Adrenal gland (tissue), 12 donors: ENCODE data around the gene COL20A1. TPM values are rescaled to one million over a fixed set of nuclear protein-coding genes. Genes with fewer than 3 reads are reported as not detected.

Experiments used
- DNase-seq, 7 donors: peaks; one replicate each; pipeline ENCODE4 v3.0.0-alpha.2; 2019 to 2020
- H3K27ac ChIP-seq, 5 donors: fragments of 200-600 bp; sonication (generic) in 4 of 5; 1 replicate in 3 of 5; 2 replicates in 2 of 5; pipeline versions ENCODE4 v1.5.1 to v1.8.0; 2016 to 2020; ENCODE audit warnings: mild to moderate bottlenecking in 1 of 5
- H3K27me3 ChIP-seq: fragments of 200-600 bp; 2 replicates; pipeline ENCODE4 v1.8.0; 2021
- H3K36me3 ChIP-seq, 2 donors: fragments of 200-600 bp; replicated peaks in 1 of 2; 1 replicate in 1 of 2; 2 replicates in 1 of 2; pipeline versions ENCODE4 v1.5.1 to v1.8.0; 2018 to 2022
- H3K4me1 ChIP-seq, 2 donors: fragments of 200-600 bp; replicated peaks in 1 of 2; 1 replicate in 1 of 2; 2 replicates in 1 of 2; pipeline versions ENCODE4 v1.5.1 to v1.8.0; 2018 to 2021
- H3K4me3 ChIP-seq, 4 donors: fragments of 200-600 bp; sonication (generic) in 3 of 4; one replicate each; pipeline ENCODE4 v1.5.1; 2016 to 2018
- H3K9me3 ChIP-seq, 3 donors: fragments of 200-600 bp; sonication (generic) in 1 of 3; replicated peaks in 1 of 3; 1 replicate in 2 of 3; 2 replicates in 1 of 3; pipeline versions ENCODE4 v1.5.1 to v1.8.0; 2016 to 2021
- POLR2A ChIP-seq, 2 donors: fragments of 450-650 bp; IDR thresholded peaks; one replicate each; pipeline ENCODE4 v1.6.1; 2017; ENCODE audit warnings: antibody characterized with exemption in 2 of 2, mild to moderate bottlenecking in 2 of 2, moderate library complexity in 1 of 2
- WGBS, 4 donors: extraction: QIAGEN DNeasy Blood & Tissue Kit in 2 of 4; methylation state at CpG; one replicate each; pipeline versions ENCODE4 v1.1.5 to v1.1.7; 2013 to 2017; 5-methylcytosine and 5-hydroxymethylcytosine counted together
- intact Hi-C, 2 donors: fragments of 100-400 bp; cut with DNase I; formaldehyde crosslinking; loops; one replicate each; pipeline versions ENCODE4 v1.14.1 to v1.15.0; 2022 to 2023
- polyA plus RNA-seq, 3 donors: library from polyadenylated mRNA; stranded (reverse); fragments of 200-250 nt in 2 of 3; fragments of 350-450 nt in 1 of 3; fragmentation: Illumina TruSeq in 1 of 3; extraction: RNeasy Lipid Tissue Mini Kit (QIAGEN cat#74804) in 1 of 3; gene quantifications; one replicate each; pipeline ENCODE4 v1.2.3, GENCODE V29; 2013 to 2014
- total RNA-seq, 9 donors: library from RNA; depleted of rRNA in 4 of 9; stranded (reverse); fragments of >200 nt in 4 of 9; fragments of 120-200 nt in 1 of 9; fragmentation: NEBNext Ultra II Directional in 1 of 9; extraction: Animal tissue kit (Norgen Biotek cat#: 25700) in 1 of 9; gene quantifications; one replicate each; pipeline versions ENCODE4 v1.1.0 to v1.2.4, GENCODE V29; 2013 to 2023
- TF ChIP-seq, protein P1 (sequence below), 6 experiments: fragments of 450-650 bp in 4 of 6; fragments of 200-600 bp in 2 of 6; sonication (generic) in 1 of 6; IDR thresholded peaks; 1 replicate in 5 of 6; 2 replicates in 1 of 6; pipeline versions ENCODE4 v1.5.1 to v1.8.0; 2016 to 2021; ENCODE audit warnings: antibody characterized with exemption in 6 of 6, mild to moderate bottlenecking in 2 of 6, moderate library complexity in 1 of 6
- donor health status: healthy with polysubstance abuse.
- donor health status: Bipolar disorder and iron deficiency.
- donor health status: DM: yes; HTN: yes; CAD: no.
- donor health status: DM: no; HTN: no; CAD: no.
- donor health status: DM: no; HTN: no; CAD: no.
- donor health status: DM: yes; HTN: yes; CAD: no.

COL20A1 gene
- total and polyA plus RNA-seq, 12 donors: 0.09 to 0.97 (median 0.26) TPM; not detected in 6

DNA sequence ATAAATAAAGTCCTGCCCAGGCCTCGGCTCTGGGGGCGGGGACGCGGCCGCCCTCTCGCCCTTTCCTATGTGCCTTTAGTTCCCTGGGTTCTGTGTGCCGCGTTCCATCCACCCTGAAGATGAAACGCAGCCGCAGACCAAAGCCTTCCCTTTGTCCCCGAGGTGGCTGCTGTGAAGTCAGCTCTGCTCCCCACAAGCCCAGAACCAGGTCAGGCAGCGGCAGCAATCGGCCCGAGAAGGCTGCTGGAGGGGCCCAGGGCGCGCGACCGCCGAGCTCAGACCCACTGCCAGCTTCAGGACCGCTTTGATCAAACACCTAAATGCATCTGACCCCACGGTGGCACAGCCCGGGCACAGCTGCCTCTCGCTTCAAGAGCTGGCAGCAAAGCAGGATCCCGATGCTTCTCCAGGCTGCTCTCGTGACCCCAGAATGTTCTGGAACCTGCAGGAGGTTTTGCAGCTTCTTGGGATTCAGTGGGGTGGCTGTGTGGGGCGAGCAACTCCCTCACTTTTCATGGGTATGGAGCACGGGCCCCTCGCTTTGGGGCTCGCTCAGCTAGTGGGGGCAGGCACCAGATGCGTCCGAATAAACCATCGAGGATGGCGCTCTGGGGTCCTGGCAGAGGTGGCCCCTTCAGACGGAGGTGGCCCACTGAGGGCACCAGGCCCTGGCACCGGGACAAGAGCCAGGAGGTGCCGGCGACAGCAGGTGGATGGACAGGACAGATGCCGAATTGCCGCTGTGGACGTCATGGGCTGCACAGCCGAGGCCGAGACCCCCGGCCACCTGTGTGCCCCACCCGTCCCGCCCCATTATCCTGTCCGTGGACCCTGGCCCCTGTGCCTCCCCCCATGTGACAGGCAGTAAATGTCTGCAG, 55.2 kb downstream of the COL20A1 start:
- DNase-seq: no peak
- no peak overlapping the region for H3K4me3 ChIP-seq
- no peaks in the 10 kb centered on the region for H3K4me1 ChIP-seq
- no peak overlapping the region for H3K27ac ChIP-seq
- H3K9me3 ChIP-seq: no peaks in the 10 kb centered on the region
- H3K36me3 ChIP-seq: no peaks in the 10 kb centered on the region
- 80 to 92% (median 89%) methylated on average over 23 to 46 of the region's 46 CpGs for WGBS, 4 donors
- TF ChIP-seq, protein P1, sequence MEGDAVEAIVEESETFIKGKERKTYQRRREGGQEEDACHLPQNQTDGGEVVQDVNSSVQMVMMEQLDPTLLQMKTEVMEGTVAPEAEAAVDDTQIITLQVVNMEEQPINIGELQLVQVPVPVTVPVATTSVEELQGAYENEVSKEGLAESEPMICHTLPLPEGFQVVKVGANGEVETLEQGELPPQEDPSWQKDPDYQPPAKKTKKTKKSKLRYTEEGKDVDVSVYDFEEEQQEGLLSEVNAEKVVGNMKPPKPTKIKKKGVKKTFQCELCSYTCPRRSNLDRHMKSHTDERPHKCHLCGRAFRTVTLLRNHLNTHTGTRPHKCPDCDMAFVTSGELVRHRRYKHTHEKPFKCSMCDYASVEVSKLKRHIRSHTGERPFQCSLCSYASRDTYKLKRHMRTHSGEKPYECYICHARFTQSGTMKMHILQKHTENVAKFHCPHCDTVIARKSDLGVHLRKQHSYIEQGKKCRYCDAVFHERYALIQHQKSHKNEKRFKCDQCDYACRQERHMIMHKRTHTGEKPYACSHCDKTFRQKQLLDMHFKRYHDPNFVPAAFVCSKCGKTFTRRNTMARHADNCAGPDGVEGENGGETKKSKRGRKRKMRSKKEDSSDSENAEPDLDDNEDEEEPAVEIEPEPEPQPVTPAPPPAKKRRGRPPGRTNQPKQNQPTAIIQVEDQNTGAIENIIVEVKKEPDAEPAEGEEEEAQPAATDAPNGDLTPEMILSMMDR (IDR thresholded peaks at IDR 0.05): no peak
- TF ChIP-seq POLR2A (IDR thresholded peaks at IDR 0.05): no peak
- H3K27me3 ChIP-seq: no peaks in the 10 kb centered on the region
- intact Hi-C loops: no loop called here

DNA sequence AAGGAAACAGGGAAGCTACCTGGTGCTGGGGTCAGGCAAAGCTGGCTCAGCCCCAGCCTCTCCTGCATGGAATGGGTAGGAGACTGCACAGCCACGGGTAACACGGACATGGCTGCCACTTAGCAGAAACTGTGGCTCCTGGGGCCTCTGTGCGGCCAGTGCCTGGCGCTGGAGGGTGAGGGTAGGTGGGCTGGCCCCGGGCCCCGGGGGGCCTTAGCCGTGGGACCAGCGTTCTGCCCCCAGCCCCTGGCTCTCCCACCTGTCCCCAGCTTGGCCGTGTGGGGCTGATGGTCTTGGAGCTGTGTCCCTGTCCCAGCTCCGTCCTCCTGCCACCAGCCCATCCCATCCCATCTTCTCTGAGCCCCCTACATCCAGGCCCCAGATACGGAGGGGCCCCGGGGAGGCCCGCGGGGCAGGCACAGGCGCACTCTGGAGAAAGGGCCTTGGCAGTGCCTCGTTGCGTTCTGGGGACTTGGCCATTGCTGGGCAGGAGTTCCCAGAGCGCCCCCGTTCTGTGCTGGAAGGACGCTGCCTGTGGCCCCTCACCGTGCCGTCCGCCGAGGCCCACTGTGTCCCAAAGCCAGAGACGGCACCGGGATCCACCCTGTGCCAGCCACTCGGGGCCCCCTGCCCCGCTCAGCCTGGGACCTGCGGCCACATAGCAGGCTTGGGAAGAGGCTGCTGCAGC, 56.0 kb downstream of the COL20A1 start:
- Histone ChIP-seq H3K27me3 (no peaks in the 10 kb centered on the region), H3K36me3 (no peaks in the 10 kb centered on the region), H3K4me3 (no peak overlapping the region), H3K9me3 (no peaks in the 10 kb centered on the region), H3K4me1 (no peaks in the 10 kb centered on the region), H3K27ac (no peak overlapping the region)
- intact Hi-C loops: no loop called here
- 88 to 90% (median 89%) methylated on average over 2 to 29 of the region's 29 CpGs for WGBS, 4 donors
- no peak for TF ChIP-seq POLR2A (IDR thresholded peaks at IDR 0.05)
- TF ChIP-seq, protein P1 (IDR thresholded peaks at IDR 0.05): no peak
- no peak for DNase-seq

DNA sequence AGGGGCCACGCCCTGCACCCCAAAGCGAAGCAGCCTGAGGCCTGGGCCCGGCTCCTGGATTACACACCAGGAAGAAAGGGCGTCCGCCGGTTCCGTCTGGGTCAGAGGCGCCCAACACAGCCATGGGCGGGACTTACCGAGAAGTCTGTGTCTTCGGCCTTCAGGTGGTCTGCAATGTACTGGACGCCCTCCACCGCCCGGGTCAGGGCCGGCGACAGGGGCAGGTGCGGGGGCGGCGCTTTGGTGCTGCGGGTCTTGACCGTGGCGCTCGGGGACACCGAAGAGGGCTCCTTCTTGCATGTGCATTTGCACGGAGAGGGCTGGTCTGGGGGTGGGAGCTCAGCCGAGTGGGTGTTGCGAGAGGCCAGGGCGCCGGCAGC, 56.5 kb downstream of the COL20A1 start:
- WGBS, 4 donors: 88 to 93% (median 89%) methylated on average over 3 to 29 of the region's 29 CpGs
- no peaks in the 10 kb centered on the region for H3K27me3 ChIP-seq
- intact Hi-C loops: no loop called here

DNA sequence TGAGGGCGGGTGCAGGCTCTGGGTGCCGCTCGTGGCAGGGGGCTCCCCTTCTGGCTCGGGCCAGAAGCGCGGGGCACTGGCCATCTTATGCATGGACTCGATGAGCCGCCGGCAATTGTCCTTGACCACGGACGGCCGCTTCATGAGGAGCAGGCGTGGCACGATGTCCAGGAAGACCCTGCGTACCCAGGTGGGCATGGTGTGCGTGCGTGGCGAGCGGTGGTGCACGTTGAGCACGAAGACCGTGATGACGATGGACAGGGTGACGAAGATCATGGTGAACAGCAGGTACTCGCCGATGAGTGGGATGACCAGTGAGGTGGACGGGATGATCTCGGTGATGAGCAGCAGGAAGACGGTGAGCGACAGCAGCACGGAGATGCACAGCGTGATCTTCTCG, 57.2 kb downstream of the COL20A1 start:
- Histone ChIP-seq H3K4me3 (no peak overlapping the region), H3K27me3 (no peaks in the 10 kb centered on the region), H3K4me1 (no peaks in the 10 kb centered on the region), H3K27ac (no peak overlapping the region), H3K36me3 (no peaks in the 10 kb centered on the region), H3K9me3 (no peaks in the 10 kb centered on the region)
- no peak for DNase-seq
- TF ChIP-seq, protein P1 (IDR thresholded peaks at IDR 0.05): no peak
- no peak for TF ChIP-seq POLR2A (IDR thresholded peaks at IDR 0.05)
- WGBS, 4 donors: 91 to 96% (median 92%) methylated on average over 32 to 33 of the region's 33 CpGs
- intact Hi-C loops: no loop called here

More for the DNA sequence above, 56.5 kb downstream of the COL20A1 start:
- Histone ChIP-seq H3K4me3 (no peak overlapping the region), H3K9me3 (no peaks in the 10 kb centered on the region), H3K36me3 (no peaks in the 10 kb centered on the region), H3K4me1 (no peaks in the 10 kb centered on the region), H3K27ac (no peak overlapping the region)
- TF ChIP-seq, protein P1 (IDR thresholded peaks at IDR 0.05): no peak
- no peak for TF ChIP-seq POLR2A (IDR thresholded peaks at IDR 0.05)
- no peak for DNase-seq
